ENCODE measurements around the gene CPNE7.

GRCh38 chr16:89544713-89545043, 30.9 kb upstream of the CPNE7 start:
- TF ChIP-seq, protein P1, sequence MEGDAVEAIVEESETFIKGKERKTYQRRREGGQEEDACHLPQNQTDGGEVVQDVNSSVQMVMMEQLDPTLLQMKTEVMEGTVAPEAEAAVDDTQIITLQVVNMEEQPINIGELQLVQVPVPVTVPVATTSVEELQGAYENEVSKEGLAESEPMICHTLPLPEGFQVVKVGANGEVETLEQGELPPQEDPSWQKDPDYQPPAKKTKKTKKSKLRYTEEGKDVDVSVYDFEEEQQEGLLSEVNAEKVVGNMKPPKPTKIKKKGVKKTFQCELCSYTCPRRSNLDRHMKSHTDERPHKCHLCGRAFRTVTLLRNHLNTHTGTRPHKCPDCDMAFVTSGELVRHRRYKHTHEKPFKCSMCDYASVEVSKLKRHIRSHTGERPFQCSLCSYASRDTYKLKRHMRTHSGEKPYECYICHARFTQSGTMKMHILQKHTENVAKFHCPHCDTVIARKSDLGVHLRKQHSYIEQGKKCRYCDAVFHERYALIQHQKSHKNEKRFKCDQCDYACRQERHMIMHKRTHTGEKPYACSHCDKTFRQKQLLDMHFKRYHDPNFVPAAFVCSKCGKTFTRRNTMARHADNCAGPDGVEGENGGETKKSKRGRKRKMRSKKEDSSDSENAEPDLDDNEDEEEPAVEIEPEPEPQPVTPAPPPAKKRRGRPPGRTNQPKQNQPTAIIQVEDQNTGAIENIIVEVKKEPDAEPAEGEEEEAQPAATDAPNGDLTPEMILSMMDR (IDR thresholded peaks at IDR 0.05; ENCODE audit: insufficient read depth, low read length, poor library complexity, severe bottlenecking): no peak
- no peak for TF ChIP-seq EZH2phosphoT487 (conservative IDR thresholded peaks at IDR 0.05; ENCODE audit: low read length)

All from SU-DHL-6 (cell line).